ENCODE data around the gene CEP112.

- TF ChIP-seq CTCF (IDR thresholded peaks at IDR 0.05): no peak
- TF ChIP-seq POLR2A (IDR thresholded peaks at IDR 0.05): no peak
- no peak for TF ChIP-seq POLR2AphosphoS5 (IDR thresholded peaks at IDR 0.05; ENCODE audit: insufficient read depth in 1 of 2, low read depth in 1 of 2)
Measured at GRCh38 chr17:66008680-66009079, 183.3 kb downstream of the CEP112 start.

Data from vagina (tissue), 2 donors.